ENCODE measurements around the gene PSMC1. TPM values are rescaled to one million over a fixed set of nuclear protein-coding genes. Genes with fewer than 3 reads are reported as not detected.

PSMC1 gene
- total and polyA plus RNA-seq, 10 of the 15 experiments (the other 5 are each of a cell fraction or from before 2014, with no cell fraction given), result 97.4 to 286 (median 209) TPM

- no peak for TF ChIP-seq REST (IDR thresholded peaks at IDR 0.05; ENCODE audit: low read depth, low read length)
- no peak for TF ChIP-seq SKIL (IDR thresholded peaks at IDR 0.05; ENCODE audit: low read depth, poor library complexity, severe bottlenecking)
- TF ChIP-seq SRF (IDR thresholded peaks at IDR 0.05; ENCODE audit: low read depth in 2 of 2, low read length in 2 of 2), result no peak
- no peak for TF ChIP-seq RAD51 (IDR thresholded peaks at IDR 0.05)
- TF ChIP-seq BACH1 (IDR thresholded peaks at IDR 0.05; ENCODE audit: borderline replicate concordance), result no peak
These were observed 13.9 kb upstream of the PSMC1 start (continued) for GRCh38 chr14:90242444-90242843.

GRCh38 chr14:90246936-90247335, 9.4 kb upstream of the PSMC1 start:
- ChIA-PET POLR2A (no interaction called here), RAD21 (ENCODE audit: unreplicated experiment) (no interaction called here), CTCF (no interaction called here), SMC1A (ENCODE audit: uncharacterized antibody, unreplicated experiment) (no interaction called here)
- intact Hi-C loops (cut with micrococcal nuclease; ENCODE audit: unreplicated experiment), result no loop called here
- Histone ChIP-seq H3K4me2 (ENCODE audit: control insufficient read depth, insufficient read depth) (no peak overlapping the region), H3K27ac (ENCODE audit: control insufficient read depth, insufficient read depth) (no peak overlapping the region), H2AFZ (ENCODE audit: control insufficient read depth, low read depth, low read length) (no peak overlapping the region), H3K79me2 (ENCODE audit: control insufficient read depth, insufficient read depth, low read length) (no peaks in the 10 kb centered on the region), H4K20me1 (ENCODE audit: control insufficient read depth, insufficient read depth) (no peaks in the 10 kb centered on the region), H3K4me3 (no peak overlapping the region), H3K27me3 (replicated peaks in 1 of 2; ENCODE audit: control insufficient read depth in 2 of 2, insufficient read depth in 2 of 2, low read length in 1 of 2) (no peaks in the 10 kb centered on the region), H3K36me3 (ENCODE audit: control insufficient read depth in 2 of 2, insufficient read depth in 2 of 2, low read length in 1 of 2) (no peaks in the 10 kb centered on the region), H3K4me1 (ENCODE audit: control insufficient read depth, insufficient read depth, low read length) (no peaks in the 10 kb centered on the region), H3K9ac (ENCODE audit: control insufficient read depth, insufficient read depth, low read length) (no peak overlapping the region), H3K9me3 (replicated peaks; ENCODE audit: control insufficient read depth, insufficient read depth, low read length) (no peaks in the 10 kb centered on the region)
- BruUV-seq (replicated peaks), result no TSS peak
- WGBS (ENCODE audit: insufficient coverage, insufficient replicate concordance, low lambda C conversion rate, missing lambda C conversion rate), result 66% methylated on average over 4 of the region's 4 CpGs
- FAIRE-seq (no peak), DNase-seq (ENCODE audit: low read depth, low spot score) (no peak), ATAC-seq (no peak)
- in situ Hi-C loops (cut with MboI), result no loop called here
- no peak for TF ChIP-seq SUZ12 (IDR thresholded peaks at IDR 0.05; ENCODE audit: unreplicated experiment)
- no peak for TF ChIP-seq YY1 (IDR thresholded peaks at IDR 0.05; ENCODE audit: low read depth, low read length)
- no peak for TF ChIP-seq HCFC1 (IDR thresholded peaks at IDR 0.05; ENCODE audit: low read length)
- TF ChIP-seq TAF1 (IDR thresholded peaks at IDR 0.05; ENCODE audit: borderline replicate concordance, low read depth, low read length), result no peak
- TF ChIP-seq MYC (IDR thresholded peaks at IDR 0.05; ENCODE audit: insufficient read depth, insufficient read length, insufficient replicate concordance, low read length, severe bottlenecking), result no peak
- TF ChIP-seq CEBPZ (IDR thresholded peaks at IDR 0.05; ENCODE audit: low read depth, low read length), result no peak
- no peak for TF ChIP-seq ZBED1 (IDR thresholded peaks at IDR 0.05; ENCODE audit: borderline replicate concordance)
- TF ChIP-seq CEBPB (IDR thresholded peaks at IDR 0.05; ENCODE audit: borderline replicate concordance in 1 of 2, low read depth in 2 of 2, low read length in 2 of 2), result no peak
- no peak for TF ChIP-seq ATF7 (IDR thresholded peaks at IDR 0.05; ENCODE audit: low read depth)
